Glutamatergic neuron (in vitro differentiated cells): ENCODE results near the gene TMIE. TPM values are rescaled to one million over a fixed set of nuclear protein-coding genes. Genes with fewer than 3 reads are reported as not detected.

ENCODE experiments used
- DNase-seq: peaks from one replicate; pipeline ENCODE4 v3.0.0; 2022
- H3K27ac Mint-ChIP-seq: one replicate; pipeline ENCODE4 v1.8.0; 2020; ENCODE audit warnings: mild to moderate bottlenecking, mixed read lengths, inconsistent platforms; ENCODE audit not compliant: unreplicated experiment
- H3K27me3 Mint-ChIP-seq: one replicate; pipeline ENCODE4 v1.8.0; 2020; ENCODE audit warnings: mild to moderate bottlenecking, moderate library complexity, mixed read lengths, inconsistent platforms; ENCODE audit not compliant: unreplicated experiment
- H3K36me3 Mint-ChIP-seq: one replicate; pipeline ENCODE4 v1.8.0; 2020; ENCODE audit warnings: mild to moderate bottlenecking, mixed read lengths, inconsistent platforms; ENCODE audit not compliant: unreplicated experiment
- H3K4me1 Mint-ChIP-seq: one replicate; pipeline ENCODE4 v1.8.0; 2020; ENCODE audit warnings: mild to moderate bottlenecking, low read depth, mixed read lengths, inconsistent platforms; ENCODE audit not compliant: unreplicated experiment
- H3K4me3 Mint-ChIP-seq: one replicate; pipeline ENCODE4 v1.8.0; 2020; ENCODE audit warnings: mild to moderate bottlenecking, mixed read lengths, inconsistent platforms; ENCODE audit not compliant: unreplicated experiment
- H3K9me3 Mint-ChIP-seq: one replicate; pipeline ENCODE4 v1.8.0; 2020; ENCODE audit warnings: mild to moderate bottlenecking, moderate library complexity, mixed read lengths, inconsistent platforms; ENCODE audit not compliant: unreplicated experiment
- long read RNA-seq: library from polyadenylated mRNA; unstranded; transcript quantifications from one replicate; pipeline ENCODE4 v2.0.0, GENCODE V29; 2020; ENCODE audit not compliant: unreplicated experiment
- total RNA-seq: library from RNA; stranded (reverse); fragmentation: NEBNext Ultra II Directional; extraction: Animal tissue kit (Norgen Biotek cat#: 25700); gene quantifications from one replicate; pipeline ENCODE4 v1.2.1, GENCODE V29; 2021; ENCODE audit not compliant: unreplicated experiment
- TF ChIP-seq, protein P1 (sequence below): fragments of 200-600 bp; sonication (generic); IDR thresholded peaks from one replicate; pipeline ENCODE4 v1.5.0; 2021; ENCODE audit not compliant: partially characterized antibody, unreplicated experiment

The TMIE gene, protein sequence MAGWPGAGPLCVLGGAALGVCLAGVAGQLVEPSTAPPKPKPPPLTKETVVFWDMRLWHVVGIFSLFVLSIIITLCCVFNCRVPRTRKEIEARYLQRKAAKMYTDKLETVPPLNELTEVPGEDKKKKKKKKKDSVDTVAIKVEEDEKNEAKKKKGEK
- total RNA-seq: not detected
- long read RNA-seq: 0 reads

- H3K4me3 Mint-ChIP-seq: peak within 1 kb of the TSS; percentile 69
- peaks cover 10% of the 10 kb centered on the region for H3K27me3 Mint-ChIP-seq
- H3K4me1 Mint-ChIP-seq: peaks cover 16% of the 10 kb centered on the region
- TF ChIP-seq, protein P1, sequence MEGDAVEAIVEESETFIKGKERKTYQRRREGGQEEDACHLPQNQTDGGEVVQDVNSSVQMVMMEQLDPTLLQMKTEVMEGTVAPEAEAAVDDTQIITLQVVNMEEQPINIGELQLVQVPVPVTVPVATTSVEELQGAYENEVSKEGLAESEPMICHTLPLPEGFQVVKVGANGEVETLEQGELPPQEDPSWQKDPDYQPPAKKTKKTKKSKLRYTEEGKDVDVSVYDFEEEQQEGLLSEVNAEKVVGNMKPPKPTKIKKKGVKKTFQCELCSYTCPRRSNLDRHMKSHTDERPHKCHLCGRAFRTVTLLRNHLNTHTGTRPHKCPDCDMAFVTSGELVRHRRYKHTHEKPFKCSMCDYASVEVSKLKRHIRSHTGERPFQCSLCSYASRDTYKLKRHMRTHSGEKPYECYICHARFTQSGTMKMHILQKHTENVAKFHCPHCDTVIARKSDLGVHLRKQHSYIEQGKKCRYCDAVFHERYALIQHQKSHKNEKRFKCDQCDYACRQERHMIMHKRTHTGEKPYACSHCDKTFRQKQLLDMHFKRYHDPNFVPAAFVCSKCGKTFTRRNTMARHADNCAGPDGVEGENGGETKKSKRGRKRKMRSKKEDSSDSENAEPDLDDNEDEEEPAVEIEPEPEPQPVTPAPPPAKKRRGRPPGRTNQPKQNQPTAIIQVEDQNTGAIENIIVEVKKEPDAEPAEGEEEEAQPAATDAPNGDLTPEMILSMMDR: no peak
- H3K36me3 Mint-ChIP-seq: no peaks in the 10 kb centered on the region
- H3K27ac Mint-ChIP-seq: no peak within 1 kb of the TSS
- DNase-seq: no peak
- no peaks in the 10 kb centered on the region for H3K9me3 Mint-ChIP-seq
Measured at GRCh38 chr3:46701181-46701939, at the start of gene TMIE. TMIE (plus strand) TSS chr3:46701392; CDS start chr3:46701488, 96 bp downstream.

GRCh38 chr3:46655271-46655670, 45.9 kb upstream of the TMIE start:
- no peak for DNase-seq
- no peak overlapping the region for H3K27ac Mint-ChIP-seq
- H3K9me3 Mint-ChIP-seq: peaks cover 8% of the 10 kb centered on the region
- no peaks in the 10 kb centered on the region for H3K27me3 Mint-ChIP-seq
- peaks cover 5% of the 10 kb centered on the region for H3K4me1 Mint-ChIP-seq
- H3K36me3 Mint-ChIP-seq: peaks cover 8% of the 10 kb centered on the region
- TF ChIP-seq, protein P1: no peak
- no peak overlapping the region for H3K4me3 Mint-ChIP-seq

DNA sequence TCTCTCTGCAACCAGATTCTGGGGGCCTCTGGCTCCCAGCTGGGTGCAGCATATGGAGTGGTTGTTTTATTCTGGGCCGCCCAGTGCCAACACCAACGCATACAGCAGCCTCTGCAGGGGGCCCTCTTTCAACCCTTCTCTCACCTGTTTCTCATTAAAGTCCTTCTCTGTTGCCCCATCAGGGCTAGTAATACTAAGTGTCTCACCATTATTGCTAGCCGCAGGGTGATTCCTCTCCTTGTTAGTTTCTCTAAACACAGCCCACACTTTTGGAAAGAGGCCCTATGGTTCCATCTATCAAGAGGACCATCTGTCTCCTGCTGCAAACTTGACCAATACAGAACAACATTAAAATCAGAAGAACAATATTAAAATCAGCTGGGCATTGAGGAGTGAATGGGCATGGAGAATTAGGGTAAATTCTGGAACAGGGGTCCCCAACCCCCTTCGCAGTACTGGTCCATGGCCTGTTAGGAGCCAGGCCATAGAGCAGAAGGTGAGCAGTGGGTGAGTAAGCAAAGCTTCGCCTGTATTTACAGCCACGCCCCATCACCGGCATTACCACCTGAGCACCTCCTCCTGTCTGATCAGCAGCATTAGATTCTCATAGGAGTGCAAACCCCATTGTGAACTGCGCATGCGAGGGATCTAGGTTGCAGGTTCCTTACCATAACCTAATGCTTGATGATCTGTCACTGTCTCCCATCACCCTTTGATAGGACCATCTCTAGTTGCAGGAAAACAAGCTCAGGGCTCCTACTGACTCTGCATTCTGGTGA, 44.2 kb upstream of the TMIE start:
- H3K27me3 Mint-ChIP-seq: peaks cover 3% of the 10 kb centered on the region
- no peak overlapping the region for H3K4me3 Mint-ChIP-seq
- H3K27ac Mint-ChIP-seq: no peak overlapping the region
- peaks cover 4% of the 10 kb centered on the region for H3K9me3 Mint-ChIP-seq
- peaks cover 8% of the 10 kb centered on the region for H3K36me3 Mint-ChIP-seq
- TF ChIP-seq, protein P1: no peak
- DNase-seq: no peak
- H3K4me1 Mint-ChIP-seq: peaks cover 8% of the 10 kb centered on the region

- Mint-ChIP-seq H3K4me3 (no peak overlapping the region), H3K27me3 (peaks cover 3% of the 10 kb centered on the region), H3K27ac (no peak overlapping the region), H3K4me1 (peaks cover 20% of the 10 kb centered on the region), H3K36me3 (no peaks in the 10 kb centered on the region), H3K9me3 (peaks cover 2% of the 10 kb centered on the region)
- no peak for DNase-seq
- TF ChIP-seq, protein P1: no peak
Measured at GRCh38 chr3:46659285-46659684, 41.9 kb upstream of the TMIE start.
